Upper lobe of left lung (tissue), 6 donors: Measurements from ENCODE around the gene NSUN5. TPM values are rescaled to one million over a fixed set of nuclear protein-coding genes. Genes with fewer than 3 reads are reported as not detected.

Experiments used
- ATAC-seq, 2 donors: fragments of 200-7000 bp; cut with Tn5 transposase; one replicate each; pipeline ENCODE4 v1.9.1; 2022; ENCODE audit warnings: mild to moderate bottlenecking in 2 of 2, moderate library complexity in 2 of 2; ENCODE audit not compliant: low FRiP score in 2 of 2
- DNase-seq, 2 donors: peaks; one replicate each; pipeline ENCODE4 v3.0.0-alpha.2; 2019 to 2020
- H3K27ac ChIP-seq, 4 donors: fragments of 200-600 bp; sonication (generic); one replicate each; pipeline ENCODE4 v1.5.1; 2016 to 2019
- H3K27me3 ChIP-seq, 4 donors: fragments of 200-600 bp; sonication (generic); one replicate each; pipeline ENCODE4 v1.5.1; 2017 to 2019
- H3K36me3 ChIP-seq, 4 donors: fragments of 200-600 bp; sonication (generic); one replicate each; pipeline ENCODE4 v1.5.1; 2016 to 2019
- H3K4me1 ChIP-seq, 4 donors: fragments of 200-600 bp; sonication (generic); one replicate each; pipeline ENCODE4 v1.5.1; 2018 to 2019
- H3K4me3 ChIP-seq, 4 donors: fragments of 200-600 bp; sonication (generic); one replicate each; pipeline ENCODE4 v1.5.1; 2017 to 2019; ENCODE audit warnings: mild to moderate bottlenecking in 2 of 4, moderate library complexity in 1 of 4
- H3K9me3 ChIP-seq, 4 donors: fragments of 200-600 bp; sonication (generic); one replicate each; pipeline ENCODE4 v1.5.1; 2018 to 2019
- CTCF ChIP-seq, 6 experiments: fragments of 450-650 bp in 4 of 6; fragments of 200-600 bp in 2 of 6; sonication (generic) in 2 of 6; IDR thresholded peaks; one replicate each; pipeline ENCODE4 v1.5.1; 2016 to 2019; ENCODE audit warnings: antibody characterized with exemption in 6 of 6
- EP300 ChIP-seq, 4 donors: sonication (generic); formaldehyde crosslinking; IDR thresholded peaks; one replicate each; pipeline ENCODE4 v1.5.1; 2017; ENCODE audit warnings: antibody characterized with exemption in 4 of 4, control low read depth in 2 of 4
- POLR2A ChIP-seq, 4 donors: fragments of 450-650 bp; IDR thresholded peaks; one replicate each; pipeline ENCODE4 v1.5.1; 2016 to 2017; ENCODE audit warnings: antibody characterized with exemption in 4 of 4, mild to moderate bottlenecking in 2 of 4
- POLR2AphosphoS5 ChIP-seq, 2 donors: sonication (generic); formaldehyde crosslinking; IDR thresholded peaks; one replicate each; pipeline ENCODE4 v1.5.1; 2017; ENCODE audit warnings: antibody characterized with exemption in 2 of 2
- WGBS, 2 donors: methylation state at CpG; one replicate each; pipeline ENCODE4 v1.1.5; 2017 to 2018; 5-methylcytosine and 5-hydroxymethylcytosine counted together
- total RNA-seq, 6 donors: library from RNA; depleted of rRNA in 4 of 6; stranded (reverse); fragments of >200 nt in 4 of 6; gene quantifications; one replicate each; pipeline versions ENCODE4 v1.1.0 to v1.2.1, GENCODE V29; 2016 to 2021
- donor health status: DM: no; HTN: no; CAD: no; lungs with moderate emphysema.
- donor health status: DM: no; HTN: yes; CAD: no; lungs with severe emphysema.

The NSUN5 gene
- total RNA-seq, 6 donors from 2014 or later = 19.4 to 34.5 (median 30.9) TPM

GRCh38 chr7:73340514-73340913, 31.9 kb upstream of the NSUN5 start:
- no peak for TF ChIP-seq EP300 (IDR thresholded peaks at IDR 0.05)
- no peak for TF ChIP-seq POLR2A (IDR thresholded peaks at IDR 0.05)
- no peak for TF ChIP-seq POLR2AphosphoS5 (IDR thresholded peaks at IDR 0.05)
- TF ChIP-seq CTCF (IDR thresholded peaks at IDR 0.05) = no peak
- H3K36me3 ChIP-seq = no peaks in the 10 kb centered on the region
- H3K27ac ChIP-seq = no peak overlapping the region
- H3K4me3 ChIP-seq = no peak overlapping the region
- no peak for ATAC-seq
- DNase-seq = no peak
- no peaks in the 10 kb centered on the region for H3K27me3 ChIP-seq
- peaks cover 0 to 3% (median 0%) of the 10 kb centered on the region in 4 donors for H3K4me1 ChIP-seq
- WGBS, 2 donors = 77 to 83% methylated on average over 7 of the region's 7 CpGs
- H3K9me3 ChIP-seq = no peaks in the 10 kb centered on the region

GRCh38 chr7:73338321-73338720, 29.7 kb upstream of the NSUN5 start:
- no peak overlapping the region for H3K4me3 ChIP-seq
- DNase-seq = no peak
- no peaks in the 10 kb centered on the region for H3K27me3 ChIP-seq
- 67 to 74% methylated on average over 10 of the region's 10 CpGs for WGBS, 2 donors
- peaks cover 0 to 3% (median 0%) of the 10 kb centered on the region in 4 donors for H3K4me1 ChIP-seq
- H3K36me3 ChIP-seq = no peaks in the 10 kb centered on the region
- no peaks in the 10 kb centered on the region for H3K9me3 ChIP-seq
- TF ChIP-seq EP300 (IDR thresholded peaks at IDR 0.05) = no peak
- no peak for TF ChIP-seq POLR2AphosphoS5 (IDR thresholded peaks at IDR 0.05)
- no peak for TF ChIP-seq CTCF (IDR thresholded peaks at IDR 0.05)
- no peak for TF ChIP-seq POLR2A (IDR thresholded peaks at IDR 0.05)
- no peak overlapping the region for H3K27ac ChIP-seq
- no peak for ATAC-seq

- 66 to 73% methylated on average over 6 of the region's 6 CpGs for WGBS, 2 donors
Measured at GRCh38 chr7:73332447-73332846, 23.8 kb upstream of the NSUN5 start.

GRCh38 chr7:73330772-73331171, 22.1 kb upstream of the NSUN5 start:
- 75 to 82% methylated on average over 3 to 6 of the region's 6 CpGs for WGBS, 2 donors
- Histone ChIP-seq H3K9me3 (no peaks in the 10 kb centered on the region), H3K4me3 (no peak overlapping the region), H3K27me3 (no peaks in the 10 kb centered on the region), H3K27ac (peak overlapping the region in 1 of 4 donors; percentile 11), H3K4me1 (peaks cover 0 to 4% (median 0%) of the 10 kb centered on the region in 4 donors), H3K36me3 (no peaks in the 10 kb centered on the region)
- ATAC-seq (no peak), DNase-seq (no peak)
- TF ChIP-seq POLR2AphosphoS5 (IDR thresholded peaks at IDR 0.05) (no peak), POLR2A (IDR thresholded peaks at IDR 0.05) (no peak), EP300 (IDR thresholded peaks at IDR 0.05) (no peak), CTCF (IDR thresholded peaks at IDR 0.05) (no peak)

More at GRCh38 chr7:73332447-73332846, 23.8 kb upstream of the NSUN5 start:
- Histone ChIP-seq H3K27me3 (no peaks in the 10 kb centered on the region), H3K36me3 (no peaks in the 10 kb centered on the region), H3K27ac (peak overlapping the region in 1 of 4 donors; percentile 65), H3K4me1 (peaks cover 0 to 4% (median 0%) of the 10 kb centered on the region in 4 donors), H3K4me3 (no peak overlapping the region), H3K9me3 (no peaks in the 10 kb centered on the region)
- ATAC-seq (peak in 1 of 2 donors; percentile 49), DNase-seq (no peak)
- TF ChIP-seq EP300 (IDR thresholded peaks at IDR 0.05) (no peak), POLR2AphosphoS5 (IDR thresholded peaks at IDR 0.05) (no peak)

- no peak for TF ChIP-seq EP300 (IDR thresholded peaks at IDR 0.05)
- no peak for TF ChIP-seq POLR2A (IDR thresholded peaks at IDR 0.05)
- no peak for TF ChIP-seq POLR2AphosphoS5 (IDR thresholded peaks at IDR 0.05)
- no peak for TF ChIP-seq CTCF (IDR thresholded peaks at IDR 0.05)
- Histone ChIP-seq H3K27ac (peak overlapping the region in 1 of 4 donors; percentile 11), H3K36me3 (no peaks in the 10 kb centered on the region), H3K27me3 (no peaks in the 10 kb centered on the region), H3K4me1 (peaks cover 0 to 4% (median 0%) of the 10 kb centered on the region in 4 donors), H3K9me3 (no peaks in the 10 kb centered on the region), H3K4me3 (no peak overlapping the region)
- DNase-seq = no peak
- WGBS, 2 donors = 50 to 52% methylated on average over 11 of the region's 11 CpGs
- peak in 1 of 2 donors; percentile 59 for ATAC-seq
Measured at GRCh38 chr7:73329861-73330581, 21.4 kb upstream of the NSUN5 start.
